ENCODE results near the gene THSD4. TPM values are rescaled to one million over a fixed set of nuclear protein-coding genes. Genes with fewer than 3 reads are reported as not detected.
A peak's percentile ranks its signal among the peaks of the same experiment; 100 is the strongest.

THSD4 gene
- total RNA-seq, 4 donors from 2014 or later, result 39.4 to 232 (median 127) TPM

- no peak for TF ChIP-seq POLR2A (IDR thresholded peaks at IDR 0.05)
- no peak for TF ChIP-seq CTCF (IDR thresholded peaks at IDR 0.05)
- H3K9me3 ChIP-seq, result no peaks in the 10 kb centered on the region
- intact Hi-C loops (cut with DNase I), result no loop called here
- no peak for DNase-seq
- no peaks in the 10 kb centered on the region for H3K27me3 ChIP-seq
- WGBS, 2 donors, result 62 to 84% methylated on average over 3 of the region's 3 CpGs
- no peak overlapping the region for H3K27ac ChIP-seq
- H3K4me3 ChIP-seq, result no peak overlapping the region
- H3K4me1 ChIP-seq, result peaks cover 0 to 19% (median 9%) of the 10 kb centered on the region in 3 donors
- peaks cover 0 to 11% (median 3%) of the 10 kb centered on the region in 3 donors for H3K36me3 ChIP-seq
Observed at GRCh38 chr15:71701808-71702207, 586.5 kb downstream of the THSD4 start.

- Histone ChIP-seq H3K9me3 (no peaks in the 10 kb centered on the region), H3K27me3 (no peaks in the 10 kb centered on the region), H3K4me1 (peaks cover 0 to 26% (median 14%) of the 10 kb centered on the region in 3 donors), H3K4me3 (no peak overlapping the region), H3K27ac (no peak overlapping the region), H3K36me3 (peaks cover 0 to 11% (median 3%) of the 10 kb centered on the region in 3 donors)
- 83 to 93% methylated on average over 2 of the region's 2 CpGs for WGBS, 2 donors
- DNase-seq, result no peak
- TF ChIP-seq POLR2A (IDR thresholded peaks at IDR 0.05) (no peak), CTCF (IDR thresholded peaks at IDR 0.05) (no peak)
- intact Hi-C loops (cut with DNase I), result no loop called here
Observed at GRCh38 chr15:71702496-71702895, 587.2 kb downstream of the THSD4 start.

GRCh38 chr15:71705151-71705550 is 589.9 kb downstream of the THSD4 start:
- TF ChIP-seq POLR2A (IDR thresholded peaks at IDR 0.05) (no peak), CTCF (IDR thresholded peaks at IDR 0.05) (no peak)
- no peak for DNase-seq
- intact Hi-C loops (cut with DNase I), result no loop called here
- Histone ChIP-seq H3K36me3 (peaks cover 0 to 11% (median 3%) of the 10 kb centered on the region in 3 donors), H3K27me3 (no peaks in the 10 kb centered on the region), H3K9me3 (no peaks in the 10 kb centered on the region), H3K4me1 (peaks cover 16 to 53% (median 30%) of the 10 kb centered on the region in 3 donors), H3K4me3 (no peak overlapping the region), H3K27ac (peak overlapping the region in 3 of 4 donors; percentile 70 to 76 (median 72))
- WGBS, 2 donors, result 77% methylated on average over 6 of the region's 6 CpGs

- Histone ChIP-seq H3K27ac (peak overlapping the region; percentile 33 to 76 (median 71)), H3K4me1 (peaks cover 16 to 60% (median 30%) of the 10 kb centered on the region in 3 donors), H3K4me3 (no peak overlapping the region), H3K27me3 (no peaks in the 10 kb centered on the region), H3K9me3 (no peaks in the 10 kb centered on the region), H3K36me3 (peaks cover 0 to 11% (median 3%) of the 10 kb centered on the region in 3 donors)
- no peak for DNase-seq
- intact Hi-C loops (cut with DNase I), result no loop called here
- TF ChIP-seq CTCF (IDR thresholded peaks at IDR 0.05) (no peak), POLR2A (IDR thresholded peaks at IDR 0.05) (no peak)
- WGBS, 2 donors, result 57 to 58% methylated on average over 9 of the region's 9 CpGs
Observed at GRCh38 chr15:71706461-71707229, 591.4 kb downstream of the THSD4 start.

- H3K4me1 ChIP-seq, result peaks cover 16 to 68% (median 30%) of the 10 kb centered on the region in 3 donors
- WGBS, 2 donors, result 41 to 56% methylated on average over 5 of the region's 5 CpGs
- intact Hi-C loops (cut with DNase I), result no loop called here
Observed at GRCh38 chr15:71707230-71708050, 592.2 kb downstream of the THSD4 start.

More at GRCh38 chr15:71707230-71708050, 592.2 kb downstream of the THSD4 start:
- Histone ChIP-seq H3K36me3 (peaks cover 0 to 3% (median 0%) of the 10 kb centered on the region in 3 donors), H3K27ac (peak overlapping the region; percentile 33 to 76 (median 71)), H3K27me3 (no peaks in the 10 kb centered on the region), H3K4me3 (no peak overlapping the region), H3K9me3 (no peaks in the 10 kb centered on the region)
- TF ChIP-seq CTCF (IDR thresholded peaks at IDR 0.05), result no peak
- TF ChIP-seq POLR2A (IDR thresholded peaks at IDR 0.05), result no peak
- DNase-seq, result no peak
